Endodermal cell (in vitro differentiated cells): ENCODE results near the gene GPR161. TPM values are rescaled to one million over a fixed set of nuclear protein-coding genes. Genes with fewer than 3 reads are reported as not detected.

Experiments
- DNase-seq: peaks from one replicate; pipeline ENCODE4 v3.0.0-alpha.2; 2017
- H3K27ac ChIP-seq: 2 replicates; pipeline ENCODE4 v1.5.1; 2013; ENCODE audit warnings: mild to moderate bottlenecking, low read depth, low read length, moderate library complexity
- H3K27me3 ChIP-seq: 2 replicates; pipeline ENCODE4 v1.6.1; 2013; ENCODE audit warnings: mild to moderate bottlenecking, low read length, moderate library complexity; ENCODE audit not compliant: insufficient read depth, control insufficient read depth, poor library complexity, severe bottlenecking
- H3K36me3 ChIP-seq: 2 replicates; pipeline ENCODE4 v1.7.0; 2013; ENCODE audit warnings: mild to moderate bottlenecking, low read length, moderate library complexity; ENCODE audit not compliant: control insufficient read depth, insufficient read depth
- H3K4me1 ChIP-seq: one replicate; pipeline ENCODE4 v1.7.0; 2013; ENCODE audit warnings: low read length; ENCODE audit not compliant: control insufficient read depth, insufficient read depth
- H3K4me3 ChIP-seq: 2 replicates; pipeline ENCODE4 v1.5.1; 2013; ENCODE audit warnings: mild to moderate bottlenecking, low read length, moderate library complexity
- H3K9ac ChIP-seq: 2 replicates; pipeline ENCODE4 v1.6.1; 2013; ENCODE audit warnings: mild to moderate bottlenecking, low read length, moderate library complexity; ENCODE audit not compliant: poor library complexity, severe bottlenecking; ENCODE audit errors: extremely low read depth
- H3K9me3 ChIP-seq: 2 replicates; pipeline ENCODE4 v1.6.1; 2013; ENCODE audit warnings: mild to moderate bottlenecking, low read length, moderate library complexity; ENCODE audit not compliant: control insufficient read depth
- H3K27ac Mint-ChIP-seq: 2 replicates; pipeline ENCODE4 v1.8.0; 2020; ENCODE audit warnings: mixed read lengths
- H3K27me3 Mint-ChIP-seq: 2 replicates; pipeline ENCODE4 v1.8.0; 2021; ENCODE audit warnings: mild to moderate bottlenecking, mixed read lengths; ENCODE audit not compliant: insufficient read depth
- H3K36me3 Mint-ChIP-seq: 2 replicates; pipeline ENCODE4 v1.8.0; 2020; ENCODE audit warnings: low read depth, mixed read lengths
- H3K4me1 Mint-ChIP-seq: 2 replicates; pipeline ENCODE4 v1.8.0; 2020; ENCODE audit warnings: mixed read lengths
- H3K4me3 Mint-ChIP-seq: 2 replicates; pipeline ENCODE4 v1.8.0; 2020; ENCODE audit warnings: mild to moderate bottlenecking, moderate library complexity, mixed read lengths
- H3K9me3 Mint-ChIP-seq: 2 replicates; pipeline ENCODE4 v1.8.0; 2020; ENCODE audit warnings: mild to moderate bottlenecking, mixed read lengths
- WGBS, 2 experiments: methylation state at CpG; one replicate each; pipeline versions ENCODE4 v1.1.5 to v1.1.7; 2013; ENCODE audit warnings: missing lambda C conversion rate in 2 of 2, mixed read lengths in 1 of 2; ENCODE audit not compliant: insufficient coverage in 1 of 2, insufficient read length in 1 of 2; 5-methylcytosine and 5-hydroxymethylcytosine counted together
- total RNA-seq, 2 donors: library from RNA; stranded (reverse); fragmentation: NEBNext Ultra II Directional in 1 of 2; extraction: Animal tissue kit (Norgen Biotek cat#: 25700) in 1 of 2; gene quantifications; 2 replicates in 1 of 2; 3 replicates in 1 of 2; pipeline ENCODE4 v1.2.1, GENCODE V29; 2021
- TF ChIP-seq, protein P1 (sequence below): fragments of 200-600 bp; sonication (generic); conservative IDR thresholded peaks from 2 replicates; pipeline ENCODE4 v1.5.0; 2021; ENCODE audit warnings: antibody characterized with exemption, mild to moderate bottlenecking

The GPR161 gene
- total RNA-seq, 2 donors from 2014 or later = 24.0 to 26.6 TPM

DNA sequence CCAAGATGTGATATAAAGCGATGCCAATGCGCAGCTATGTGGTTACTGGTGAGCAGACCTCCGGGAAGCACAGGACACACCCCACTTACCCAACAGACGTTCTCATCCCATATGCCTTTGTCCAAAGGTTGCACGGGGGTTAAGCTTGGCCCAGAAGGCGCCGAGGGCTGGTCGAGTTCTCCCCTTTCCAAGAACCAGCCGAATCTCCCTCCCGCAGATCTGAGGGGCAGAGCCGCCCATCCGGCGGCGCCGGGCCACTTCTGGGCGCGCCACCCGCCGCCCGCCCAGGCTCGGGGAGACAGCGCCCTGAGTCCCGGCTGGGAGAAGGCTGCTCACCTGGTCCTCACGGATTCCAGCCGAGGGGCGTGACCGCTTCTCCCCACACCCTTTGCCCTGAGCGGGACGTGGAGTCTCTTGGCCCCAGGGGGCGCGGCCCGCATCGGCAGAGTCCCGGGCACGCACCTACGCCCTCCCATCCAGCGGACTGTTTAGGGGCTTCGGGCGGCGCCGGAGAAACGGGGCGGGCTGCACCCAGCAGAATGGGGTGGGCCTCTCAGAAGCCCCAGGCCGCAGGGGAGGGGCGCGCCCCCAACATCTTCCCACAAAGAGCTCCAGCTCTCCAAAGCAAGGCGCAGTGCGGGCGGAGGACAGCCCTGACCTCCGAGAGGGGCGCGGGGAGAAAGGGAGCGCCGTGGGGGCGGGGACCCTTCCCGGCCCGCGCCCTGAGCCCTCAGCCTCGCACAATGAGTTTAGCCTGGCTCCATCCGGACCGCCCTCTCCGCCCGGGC, 615 bp downstream of the GPR161 start:
- H3K27ac Mint-ChIP-seq = peak overlapping the region; percentile 77
- H3K4me3 Mint-ChIP-seq = peak overlapping the region; percentile 86
- TF ChIP-seq, protein P1, sequence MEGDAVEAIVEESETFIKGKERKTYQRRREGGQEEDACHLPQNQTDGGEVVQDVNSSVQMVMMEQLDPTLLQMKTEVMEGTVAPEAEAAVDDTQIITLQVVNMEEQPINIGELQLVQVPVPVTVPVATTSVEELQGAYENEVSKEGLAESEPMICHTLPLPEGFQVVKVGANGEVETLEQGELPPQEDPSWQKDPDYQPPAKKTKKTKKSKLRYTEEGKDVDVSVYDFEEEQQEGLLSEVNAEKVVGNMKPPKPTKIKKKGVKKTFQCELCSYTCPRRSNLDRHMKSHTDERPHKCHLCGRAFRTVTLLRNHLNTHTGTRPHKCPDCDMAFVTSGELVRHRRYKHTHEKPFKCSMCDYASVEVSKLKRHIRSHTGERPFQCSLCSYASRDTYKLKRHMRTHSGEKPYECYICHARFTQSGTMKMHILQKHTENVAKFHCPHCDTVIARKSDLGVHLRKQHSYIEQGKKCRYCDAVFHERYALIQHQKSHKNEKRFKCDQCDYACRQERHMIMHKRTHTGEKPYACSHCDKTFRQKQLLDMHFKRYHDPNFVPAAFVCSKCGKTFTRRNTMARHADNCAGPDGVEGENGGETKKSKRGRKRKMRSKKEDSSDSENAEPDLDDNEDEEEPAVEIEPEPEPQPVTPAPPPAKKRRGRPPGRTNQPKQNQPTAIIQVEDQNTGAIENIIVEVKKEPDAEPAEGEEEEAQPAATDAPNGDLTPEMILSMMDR = no peak
- peaks cover 22% of the 10 kb centered on the region for H3K27me3 Mint-ChIP-seq
- peaks cover 15% of the 10 kb centered on the region for H3K36me3 Mint-ChIP-seq
- Histone ChIP-seq H3K9me3 (no peaks in the 10 kb centered on the region), H3K9ac (peak overlapping the region; percentile 49), H3K27me3 (no peaks in the 10 kb centered on the region), H3K4me3 (peak overlapping the region; percentile 86), H3K27ac (peak overlapping the region; percentile 40), H3K36me3 (peaks cover 23% of the 10 kb centered on the region), H3K4me1 (no peaks in the 10 kb centered on the region)
- no peaks in the 10 kb centered on the region for H3K9me3 Mint-ChIP-seq
- H3K4me1 Mint-ChIP-seq = peaks cover 27% of the 10 kb centered on the region
- DNase-seq = peak; percentile 80
- WGBS, 2 experiments = 0 to 1% methylated on average over 13 to 63 of the region's 63 CpGs

GRCh38 chr1:168135116-168135920, 1.4 kb downstream of the GPR161 start:
- no peaks in the 10 kb centered on the region for H3K9me3 Mint-ChIP-seq
- peaks cover 15% of the 10 kb centered on the region for H3K36me3 Mint-ChIP-seq
- Histone ChIP-seq H3K9ac (peak overlapping the region; percentile 49), H3K4me3 (peak overlapping the region; percentile 86), H3K9me3 (no peaks in the 10 kb centered on the region), H3K4me1 (no peaks in the 10 kb centered on the region), H3K27me3 (no peaks in the 10 kb centered on the region), H3K27ac (no peak overlapping the region), H3K36me3 (peaks cover 31% of the 10 kb centered on the region)
- DNase-seq = peak; percentile 67
- peaks cover 22% of the 10 kb centered on the region for H3K27me3 Mint-ChIP-seq
- H3K4me3 Mint-ChIP-seq = peak overlapping the region; percentile 86
- peak overlapping the region; percentile 77 for H3K27ac Mint-ChIP-seq
- TF ChIP-seq, protein P1 = no peak
- 41 to 46% methylated on average over 10 to 12 of the region's 12 CpGs for WGBS, 2 experiments
- peaks cover 28% of the 10 kb centered on the region for H3K4me1 Mint-ChIP-seq

DNA sequence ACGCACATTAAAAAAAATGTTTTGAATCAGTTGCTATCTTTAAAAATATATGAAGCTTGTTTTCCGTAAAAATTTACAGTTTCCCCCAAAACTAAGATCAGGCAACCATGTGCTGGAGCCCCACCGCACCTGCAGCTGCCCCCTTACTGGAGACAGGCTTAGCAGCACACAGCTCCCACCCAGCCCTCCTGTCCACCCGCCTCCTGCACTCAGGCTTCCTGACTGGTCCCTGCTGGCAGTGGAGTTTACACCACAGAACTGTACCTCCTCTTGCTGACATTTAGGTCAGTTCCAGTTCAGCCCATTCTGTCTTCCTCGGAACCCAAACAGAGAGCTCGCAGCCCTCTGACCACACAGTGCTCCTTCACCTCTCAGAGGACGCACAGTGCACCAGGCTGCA, 2.1 kb downstream of the GPR161 start:
- Histone ChIP-seq H3K4me3 (peak overlapping the region; percentile 86), H3K9me3 (no peaks in the 10 kb centered on the region), H3K27me3 (no peaks in the 10 kb centered on the region), H3K36me3 (peaks cover 38% of the 10 kb centered on the region), H3K27ac (no peak overlapping the region), H3K4me1 (no peaks in the 10 kb centered on the region), H3K9ac (no peak overlapping the region)
- Mint-ChIP-seq H3K27ac (no peak overlapping the region), H3K27me3 (peaks cover 22% of the 10 kb centered on the region), H3K36me3 (peaks cover 19% of the 10 kb centered on the region), H3K4me3 (peak overlapping the region; percentile 86), H3K9me3 (no peaks in the 10 kb centered on the region), H3K4me1 (peaks cover 28% of the 10 kb centered on the region)
- TF ChIP-seq, protein P1 = no peak
- 90 to 100% methylated on average over 6 to 7 of the region's 7 CpGs for WGBS, 2 experiments
- no peak for DNase-seq
